Prostate gland (tissue), 2 donors: ENCODE measurements around the gene LPIN3. TPM values are rescaled to one million over a fixed set of nuclear protein-coding genes. Genes with fewer than 3 reads are reported as not detected.

Experiments
- DNase-seq: peaks from one replicate; pipeline ENCODE4 v3.0.0-alpha.2; 2019; ENCODE audit warnings: low spot score
- H3K27ac ChIP-seq, 2 donors: fragments of 200-600 bp; sonication (generic); 2 replicates each; pipeline ENCODE4 v1.5.1; 2017 to 2019
- H3K27me3 ChIP-seq: fragments of 200-600 bp; sonication (generic); replicated peaks from 2 replicates; pipeline ENCODE4 v1.5.1; 2019; ENCODE audit not compliant: insufficient read depth
- H3K36me3 ChIP-seq, 2 donors: fragments of 200-600 bp; sonication (generic); 1 replicate in 1 of 2; 2 replicates in 1 of 2; pipeline versions ENCODE4 v1.5.1 to v1.8.1; 2017 to 2019
- H3K4me1 ChIP-seq: fragments of 200-600 bp; sonication (generic); replicated peaks from 2 replicates; pipeline ENCODE4 v1.5.1; 2019
- H3K4me3 ChIP-seq, 2 donors: fragments of 200-600 bp; sonication (generic); 2 replicates each; pipeline ENCODE4 v1.5.1; 2017 to 2019
- H3K9me3 ChIP-seq: fragments of 200-600 bp; sonication (generic); 2 replicates; pipeline ENCODE4 v1.5.1; 2017
- CTCF ChIP-seq, 4 experiments: fragments of 200-600 bp in 2 of 4; fragments of 450-650 bp in 2 of 4; sonication (generic) in 2 of 4; IDR thresholded peaks; 1 replicate in 3 of 4; 2 replicates in 1 of 4; pipeline ENCODE4 v1.5.1; 2016 to 2019; ENCODE audit warnings: antibody characterized with exemption in 4 of 4, mild to moderate bottlenecking in 2 of 4, moderate library complexity in 2 of 4
- POLR2A ChIP-seq: fragments of 450-650 bp; IDR thresholded peaks from one replicate; pipeline ENCODE4 v1.6.1; 2016; ENCODE audit warnings: antibody characterized with exemption, mild to moderate bottlenecking
- POLR2AphosphoS5 ChIP-seq: sonication (generic); formaldehyde crosslinking; IDR thresholded peaks from one replicate; pipeline ENCODE4 v1.6.1; 2017; ENCODE audit warnings: antibody characterized with exemption
- WGBS: methylation state at CpG from one replicate; pipeline ENCODE4 v1.1.5; 2018; 5-methylcytosine and 5-hydroxymethylcytosine counted together
- intact Hi-C: fragments of 100-400 bp; cut with DNase I; formaldehyde crosslinking; loops from one replicate; pipeline ENCODE4 v1.14.2; 2022
- total RNA-seq, 2 donors: library from RNA; depleted of rRNA; stranded (reverse); fragments of >200 nt; gene quantifications; one replicate each; pipeline ENCODE4 v1.1.0, GENCODE V29; 2016

LPIN3 gene
- total RNA-seq, 2 donors from 2014 or later: 16.2 to 30.4 TPM

GRCh38 chr20:41300886-41301285 lies 39.7 kb upstream of the LPIN3 start:
- no peaks in the 10 kb centered on the region for H3K4me1 ChIP-seq
- H3K36me3 ChIP-seq: no peaks in the 10 kb centered on the region
- no peak overlapping the region for H3K27ac ChIP-seq
- no peak overlapping the region for H3K4me3 ChIP-seq
- TF ChIP-seq POLR2AphosphoS5 (no peak), CTCF (IDR thresholded peaks at IDR 0.05) (no peak), POLR2A (no peak)
- intact Hi-C loops: no loop called here
- H3K9me3 ChIP-seq: no peaks in the 10 kb centered on the region
- H3K27me3 ChIP-seq: no peaks in the 10 kb centered on the region
- DNase-seq: no peak
- 82% methylated on average over 4 of the region's 4 CpGs for whole genome bisulfite sequencing

- intact Hi-C loops: no loop called here
- H3K4me3 ChIP-seq: no peak overlapping the region
- H3K9me3 ChIP-seq: no peaks in the 10 kb centered on the region
- no peaks in the 10 kb centered on the region for H3K4me1 ChIP-seq
- H3K27me3 ChIP-seq: no peaks in the 10 kb centered on the region
- no peak overlapping the region for H3K27ac ChIP-seq
- H3K36me3 ChIP-seq: no peaks in the 10 kb centered on the region
- TF ChIP-seq POLR2A (no peak), POLR2AphosphoS5 (no peak), CTCF (IDR thresholded peaks at IDR 0.05) (no peak)
- DNase-seq: no peak
- 76% methylated on average over 1 of the region's 1 CpG for WGBS
These were observed 36.6 kb upstream of the LPIN3 start for GRCh38 chr20:41304002-41304401.

GRCh38 chr20:41304424-41305079 lies 36.1 kb upstream of the LPIN3 start:
- no peak for DNase-seq
- Histone ChIP-seq H3K36me3 (no peaks in the 10 kb centered on the region), H3K4me1 (no peaks in the 10 kb centered on the region), H3K9me3 (no peaks in the 10 kb centered on the region), H3K27ac (no peak overlapping the region), H3K27me3 (no peaks in the 10 kb centered on the region), H3K4me3 (no peak overlapping the region)
- intact Hi-C loops: no loop called here
- TF ChIP-seq POLR2AphosphoS5 (no peak), CTCF (IDR thresholded peaks at IDR 0.05) (no peak), POLR2A (no peak)
- WGBS: 96% methylated on average over 3 of the region's 3 CpGs

- TF ChIP-seq POLR2A: no peak
- no peak for TF ChIP-seq POLR2AphosphoS5
- no peak for TF ChIP-seq CTCF (IDR thresholded peaks at IDR 0.05)
- Histone ChIP-seq H3K9me3 (no peaks in the 10 kb centered on the region), H3K27ac (no peak overlapping the region), H3K36me3 (no peaks in the 10 kb centered on the region), H3K4me1 (no peaks in the 10 kb centered on the region), H3K27me3 (no peaks in the 10 kb centered on the region), H3K4me3 (no peak overlapping the region)
- 91% methylated on average over 5 of the region's 5 CpGs for WGBS
- intact Hi-C loops: no loop called here
- no peak for DNase-seq
These were observed 34.4 kb upstream of the LPIN3 start for GRCh38 chr20:41306061-41306727.

- no peak for DNase-seq
- no peaks in the 10 kb centered on the region for H3K27me3 ChIP-seq
- intact Hi-C loops: no loop called here
- H3K4me1 ChIP-seq: no peaks in the 10 kb centered on the region
- TF ChIP-seq POLR2A (no peak), CTCF (IDR thresholded peaks at IDR 0.05) (no peak), POLR2AphosphoS5 (no peak)
- 100% methylated on average over 1 of the region's 1 CpG for WGBS
- no peaks in the 10 kb centered on the region for H3K9me3 ChIP-seq
- no peak overlapping the region for H3K27ac ChIP-seq
- no peaks in the 10 kb centered on the region for H3K36me3 ChIP-seq
- H3K4me3 ChIP-seq: no peak overlapping the region
These were observed 33.6 kb upstream of the LPIN3 start for GRCh38 chr20:41307021-41307420.
